Bronchial epithelial cell (primary cell): ENCODE data around the gene TSPAN15. TPM values are rescaled to one million over a fixed set of nuclear protein-coding genes. Genes with fewer than 3 reads are reported as not detected.

Experiments used
- DNase-seq: peaks from one replicate; pipeline ENCODE4 v3.0.0-alpha.2; 2010; ENCODE audit warnings: low read depth
- FAIRE-seq: peaks from 2 replicates; lab custom pipeline; 2011; peaks lifted over from hg19 to GRCh38; lab: Jason Lieb, UNC
- H3K27me3 ChIP-seq: 2 replicates; pipeline ENCODE4 v1.5.1; 2011; ENCODE audit warnings: low read length; ENCODE audit not compliant: control insufficient read depth, insufficient read depth
- H3K36me3 ChIP-seq: 2 replicates; pipeline ENCODE4 v1.5.1; 2011; ENCODE audit warnings: low read length; ENCODE audit not compliant: control insufficient read depth, insufficient read depth
- H3K4me3 ChIP-seq: 2 replicates; pipeline ENCODE4 v1.5.1; 2011; ENCODE audit warnings: mild to moderate bottlenecking, low read depth, low read length, control low read depth
- CTCF ChIP-seq: IDR thresholded peaks from 2 replicates; pipeline ENCODE4 v1.5.1; 2011; ENCODE audit warnings: mild to moderate bottlenecking, moderate library complexity, low read length, control low read depth, inconsistent platforms; ENCODE audit not compliant: insufficient read depth, severe bottlenecking
- total RNA-seq: library from RNA; depleted of rRNA; stranded (reverse); fragments of >200 nt; gene quantifications from 2 replicates; pipeline ENCODE4 v1.2.1, GENCODE V29; 2014

The TSPAN15 gene
- total RNA-seq, 1 donor from 2014 or later, result 12.1 TPM

GRCh38 chr10:69414036-69415018 lies 36.9 kb upstream of the TSPAN15 start:
- FAIRE-seq, result no peak
- Histone ChIP-seq H3K4me3 (no peak overlapping the region), H3K36me3 (no peaks in the 10 kb centered on the region), H3K27me3 (no peaks in the 10 kb centered on the region)
- DNase-seq, result no peak
- TF ChIP-seq CTCF, result no peak

- no peak overlapping the region for H3K4me3 ChIP-seq
- H3K27me3 ChIP-seq, result no peaks in the 10 kb centered on the region
- FAIRE-seq (no peak), DNase-seq (no peak)
- no peak for TF ChIP-seq CTCF
- no peaks in the 10 kb centered on the region for H3K36me3 ChIP-seq
Measured at GRCh38 chr10:69415049-69415448, 36.2 kb upstream of the TSPAN15 start.

- DNase-seq (no peak), FAIRE-seq (no peak)
- TF ChIP-seq CTCF, result no peak
- Histone ChIP-seq H3K4me3 (no peak overlapping the region), H3K27me3 (no peaks in the 10 kb centered on the region), H3K36me3 (no peaks in the 10 kb centered on the region)
Measured at GRCh38 chr10:69415951-69416350, 35.3 kb upstream of the TSPAN15 start.

DNA sequence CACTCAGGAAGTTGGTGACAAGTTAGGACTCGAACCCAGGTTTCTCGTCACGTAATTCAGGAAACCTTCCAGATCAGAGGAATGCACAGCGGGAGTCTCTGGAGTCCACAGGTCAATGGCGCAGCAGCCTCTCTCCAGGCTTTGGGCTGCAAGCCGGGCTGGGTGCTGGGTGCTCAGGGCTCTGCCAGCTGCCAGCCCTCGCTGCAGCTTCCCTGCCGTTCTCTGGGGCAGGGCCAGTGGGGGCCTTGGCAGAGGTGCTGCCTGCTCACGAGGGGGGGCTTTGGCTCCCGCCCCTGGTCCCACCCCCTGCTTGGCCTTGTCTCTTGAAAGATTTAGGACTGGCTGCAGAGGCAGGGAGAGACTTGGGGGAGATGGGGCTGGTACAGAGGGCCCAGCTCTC lies 34.6 kb upstream of the TSPAN15 start, which contains the start of gene TACR2:
TACR2 (minus strand) TSS at position 224 of the 400 bp plus-strand sequence. CDS start 595 bp downstream, outside the sequence.
- no peak for TF ChIP-seq CTCF
- no peaks in the 10 kb centered on the region for H3K36me3 ChIP-seq
- no peak within 1 kb of the TSS for H3K4me3 ChIP-seq
- FAIRE-seq (no peak), DNase-seq (no peak)
- no peaks in the 10 kb centered on the region for H3K27me3 ChIP-seq

DNA sequence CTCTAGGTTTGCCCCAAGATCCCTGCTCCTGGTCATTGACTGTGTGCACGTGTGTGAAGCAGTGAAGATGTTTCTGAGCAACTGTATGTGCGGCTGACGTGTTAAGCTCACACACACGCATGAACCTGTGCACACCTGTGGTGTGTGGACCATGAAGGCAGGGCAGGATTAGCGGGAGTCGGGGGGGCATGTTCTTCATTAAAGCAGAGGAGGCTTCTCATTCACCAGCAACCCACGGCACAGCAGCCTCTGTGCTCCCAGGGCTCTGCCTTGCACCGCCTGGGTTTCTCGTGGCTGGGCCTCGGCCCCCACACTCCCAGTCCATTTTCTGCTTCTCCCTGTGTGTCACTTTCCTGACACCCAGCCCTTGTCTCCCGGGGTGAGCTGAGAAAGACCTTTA lies 33.7 kb upstream of the TSPAN15 start:
- no peak for DNase-seq
- no peak for TF ChIP-seq CTCF
- no peak overlapping the region for H3K4me3 ChIP-seq
- no peaks in the 10 kb centered on the region for H3K27me3 ChIP-seq
- no peaks in the 10 kb centered on the region for H3K36me3 ChIP-seq
- FAIRE-seq, result no peak
